Measurements from ENCODE around the gene NEDD4L.

DNA sequence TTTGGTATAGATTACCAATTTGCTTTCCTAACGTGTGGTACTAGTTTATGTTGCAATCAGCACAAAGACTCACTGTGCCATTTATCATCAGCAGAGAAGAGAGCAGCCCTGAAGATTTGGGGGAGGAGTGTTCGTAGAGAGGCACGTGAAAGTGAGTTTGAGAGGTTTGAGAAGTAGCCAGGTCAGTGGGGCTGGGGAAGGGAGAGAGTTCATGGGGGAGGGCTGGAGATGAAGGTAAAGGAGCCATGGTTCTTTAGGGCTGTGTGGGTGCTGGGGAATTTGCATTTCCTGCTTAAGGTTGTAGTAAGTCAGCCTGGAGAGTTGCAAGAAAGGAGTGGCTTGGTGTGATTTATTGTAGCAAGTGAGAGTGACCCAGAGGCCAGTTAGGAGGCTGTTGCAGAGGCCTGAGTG, 172.1 kb downstream of the NEDD4L start:
- TF ChIP-seq, protein P1, sequence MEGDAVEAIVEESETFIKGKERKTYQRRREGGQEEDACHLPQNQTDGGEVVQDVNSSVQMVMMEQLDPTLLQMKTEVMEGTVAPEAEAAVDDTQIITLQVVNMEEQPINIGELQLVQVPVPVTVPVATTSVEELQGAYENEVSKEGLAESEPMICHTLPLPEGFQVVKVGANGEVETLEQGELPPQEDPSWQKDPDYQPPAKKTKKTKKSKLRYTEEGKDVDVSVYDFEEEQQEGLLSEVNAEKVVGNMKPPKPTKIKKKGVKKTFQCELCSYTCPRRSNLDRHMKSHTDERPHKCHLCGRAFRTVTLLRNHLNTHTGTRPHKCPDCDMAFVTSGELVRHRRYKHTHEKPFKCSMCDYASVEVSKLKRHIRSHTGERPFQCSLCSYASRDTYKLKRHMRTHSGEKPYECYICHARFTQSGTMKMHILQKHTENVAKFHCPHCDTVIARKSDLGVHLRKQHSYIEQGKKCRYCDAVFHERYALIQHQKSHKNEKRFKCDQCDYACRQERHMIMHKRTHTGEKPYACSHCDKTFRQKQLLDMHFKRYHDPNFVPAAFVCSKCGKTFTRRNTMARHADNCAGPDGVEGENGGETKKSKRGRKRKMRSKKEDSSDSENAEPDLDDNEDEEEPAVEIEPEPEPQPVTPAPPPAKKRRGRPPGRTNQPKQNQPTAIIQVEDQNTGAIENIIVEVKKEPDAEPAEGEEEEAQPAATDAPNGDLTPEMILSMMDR (IDR thresholded peaks at IDR 0.05; ENCODE audit: low read depth, low read length, missing input control): no peak
- TF ChIP-seq RAD21 (IDR thresholded peaks at IDR 0.05) (no peak), HNF4G (IDR thresholded peaks at IDR 0.05) (no peak), SP1 (IDR thresholded peaks at IDR 0.05) (no peak), EGR1 (IDR thresholded peaks at IDR 0.05; ENCODE audit: low read depth in 2 of 2) (no peak), ZBTB33 (IDR thresholded peaks at IDR 0.05) (no peak), HNF4A (conservative IDR thresholded peaks at IDR 0.05) (no peak), YY1 (IDR thresholded peaks at IDR 0.05) (no peak), FOXA1 (IDR thresholded peaks at IDR 0.05) (no peak)
- TF ChIP-seq, protein P2, sequence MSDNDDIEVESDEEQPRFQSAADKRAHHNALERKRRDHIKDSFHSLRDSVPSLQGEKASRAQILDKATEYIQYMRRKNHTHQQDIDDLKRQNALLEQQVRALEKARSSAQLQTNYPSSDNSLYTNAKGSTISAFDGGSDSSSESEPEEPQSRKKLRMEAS (IDR thresholded peaks at IDR 0.05): no peak
- TF ChIP-seq, protein P3, sequence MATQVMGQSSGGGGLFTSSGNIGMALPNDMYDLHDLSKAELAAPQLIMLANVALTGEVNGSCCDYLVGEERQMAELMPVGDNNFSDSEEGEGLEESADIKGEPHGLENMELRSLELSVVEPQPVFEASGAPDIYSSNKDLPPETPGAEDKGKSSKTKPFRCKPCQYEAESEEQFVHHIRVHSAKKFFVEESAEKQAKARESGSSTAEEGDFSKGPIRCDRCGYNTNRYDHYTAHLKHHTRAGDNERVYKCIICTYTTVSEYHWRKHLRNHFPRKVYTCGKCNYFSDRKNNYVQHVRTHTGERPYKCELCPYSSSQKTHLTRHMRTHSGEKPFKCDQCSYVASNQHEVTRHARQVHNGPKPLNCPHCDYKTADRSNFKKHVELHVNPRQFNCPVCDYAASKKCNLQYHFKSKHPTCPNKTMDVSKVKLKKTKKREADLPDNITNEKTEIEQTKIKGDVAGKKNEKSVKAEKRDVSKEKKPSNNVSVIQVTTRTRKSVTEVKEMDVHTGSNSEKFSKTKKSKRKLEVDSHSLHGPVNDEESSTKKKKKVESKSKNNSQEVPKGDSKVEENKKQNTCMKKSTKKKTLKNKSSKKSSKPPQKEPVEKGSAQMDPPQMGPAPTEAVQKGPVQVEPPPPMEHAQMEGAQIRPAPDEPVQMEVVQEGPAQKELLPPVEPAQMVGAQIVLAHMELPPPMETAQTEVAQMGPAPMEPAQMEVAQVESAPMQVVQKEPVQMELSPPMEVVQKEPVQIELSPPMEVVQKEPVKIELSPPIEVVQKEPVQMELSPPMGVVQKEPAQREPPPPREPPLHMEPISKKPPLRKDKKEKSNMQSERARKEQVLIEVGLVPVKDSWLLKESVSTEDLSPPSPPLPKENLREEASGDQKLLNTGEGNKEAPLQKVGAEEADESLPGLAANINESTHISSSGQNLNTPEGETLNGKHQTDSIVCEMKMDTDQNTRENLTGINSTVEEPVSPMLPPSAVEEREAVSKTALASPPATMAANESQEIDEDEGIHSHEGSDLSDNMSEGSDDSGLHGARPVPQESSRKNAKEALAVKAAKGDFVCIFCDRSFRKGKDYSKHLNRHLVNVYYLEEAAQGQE (IDR thresholded peaks at IDR 0.05): no peak

Data from liver (tissue), 3 donors.